VCaP (cell line): ENCODE data around the gene IFI27L2.

ENCODE experiments used
- H3K27ac ChIP-seq: fragments of 450-650 bp; 2 replicates; pipeline ENCODE4 v1.5.1; 2017
- TF ChIP-seq, protein P1 (sequence below): fragments of 450-650 bp; conservative IDR thresholded peaks from 2 replicates; pipeline ENCODE4 v1.5.1; 2017; ENCODE audit warnings: mild to moderate bottlenecking, moderate library complexity

Gene IFI27L2

GRCh38 chr14:94128216-94128839 lies 1.1 kb downstream of the IFI27L2 start:
- TF ChIP-seq, protein P1, sequence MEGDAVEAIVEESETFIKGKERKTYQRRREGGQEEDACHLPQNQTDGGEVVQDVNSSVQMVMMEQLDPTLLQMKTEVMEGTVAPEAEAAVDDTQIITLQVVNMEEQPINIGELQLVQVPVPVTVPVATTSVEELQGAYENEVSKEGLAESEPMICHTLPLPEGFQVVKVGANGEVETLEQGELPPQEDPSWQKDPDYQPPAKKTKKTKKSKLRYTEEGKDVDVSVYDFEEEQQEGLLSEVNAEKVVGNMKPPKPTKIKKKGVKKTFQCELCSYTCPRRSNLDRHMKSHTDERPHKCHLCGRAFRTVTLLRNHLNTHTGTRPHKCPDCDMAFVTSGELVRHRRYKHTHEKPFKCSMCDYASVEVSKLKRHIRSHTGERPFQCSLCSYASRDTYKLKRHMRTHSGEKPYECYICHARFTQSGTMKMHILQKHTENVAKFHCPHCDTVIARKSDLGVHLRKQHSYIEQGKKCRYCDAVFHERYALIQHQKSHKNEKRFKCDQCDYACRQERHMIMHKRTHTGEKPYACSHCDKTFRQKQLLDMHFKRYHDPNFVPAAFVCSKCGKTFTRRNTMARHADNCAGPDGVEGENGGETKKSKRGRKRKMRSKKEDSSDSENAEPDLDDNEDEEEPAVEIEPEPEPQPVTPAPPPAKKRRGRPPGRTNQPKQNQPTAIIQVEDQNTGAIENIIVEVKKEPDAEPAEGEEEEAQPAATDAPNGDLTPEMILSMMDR: no peak
- no peak overlapping the region for H3K27ac ChIP-seq

GRCh38 chr14:94127330-94127729 lies 2.1 kb downstream of the IFI27L2 start:
- no peak overlapping the region for H3K27ac ChIP-seq
- TF ChIP-seq, protein P1: no peak

GRCh38 chr14:94126800-94127199 lies 2.6 kb downstream of the IFI27L2 start:
- TF ChIP-seq, protein P1: no peak
- no peak overlapping the region for H3K27ac ChIP-seq

GRCh38 chr14:94126419-94126677 lies 3.1 kb downstream of the IFI27L2 start:
- TF ChIP-seq, protein P1: no peak
- no peak overlapping the region for H3K27ac ChIP-seq

DNA sequence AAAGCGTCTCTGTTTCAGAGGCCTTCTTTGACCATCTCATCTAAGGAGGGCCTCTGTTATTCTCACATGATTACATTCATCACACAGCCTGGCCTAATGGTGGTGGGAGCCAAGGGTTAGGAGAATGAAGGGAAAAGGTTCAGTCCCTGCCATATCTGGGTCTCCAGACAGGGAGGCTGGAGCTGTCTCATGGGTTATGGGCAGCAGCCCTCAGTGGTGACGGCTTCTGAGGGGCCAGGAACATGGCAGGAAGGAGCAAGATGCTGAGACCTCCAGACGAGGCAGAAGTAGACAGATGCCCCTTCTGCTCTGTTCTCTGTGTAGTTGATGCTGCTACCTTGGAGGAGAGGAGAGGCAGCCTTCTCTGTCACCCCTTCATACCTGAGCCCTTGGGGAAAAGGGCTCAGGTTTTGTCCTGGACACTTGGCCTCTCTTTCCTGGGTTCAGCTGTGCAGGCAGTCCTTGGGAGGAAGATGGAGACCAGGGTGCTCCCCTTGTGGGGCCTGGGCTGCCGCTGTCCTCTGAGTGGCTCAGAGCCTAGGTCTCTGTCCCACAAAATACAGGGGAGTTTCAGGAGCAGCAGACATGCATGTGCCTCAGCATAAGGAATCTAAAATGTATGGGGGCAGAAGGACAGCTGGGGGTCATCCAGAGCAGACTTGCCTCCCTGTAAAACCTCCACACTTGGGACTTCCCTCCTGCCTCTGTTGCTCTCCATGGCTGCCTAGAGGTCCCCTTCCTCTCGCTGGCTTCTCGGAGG lies 3.6 kb downstream of the IFI27L2 start:
- no peak overlapping the region for H3K27ac ChIP-seq
- TF ChIP-seq, protein P1: no peak

DNA sequence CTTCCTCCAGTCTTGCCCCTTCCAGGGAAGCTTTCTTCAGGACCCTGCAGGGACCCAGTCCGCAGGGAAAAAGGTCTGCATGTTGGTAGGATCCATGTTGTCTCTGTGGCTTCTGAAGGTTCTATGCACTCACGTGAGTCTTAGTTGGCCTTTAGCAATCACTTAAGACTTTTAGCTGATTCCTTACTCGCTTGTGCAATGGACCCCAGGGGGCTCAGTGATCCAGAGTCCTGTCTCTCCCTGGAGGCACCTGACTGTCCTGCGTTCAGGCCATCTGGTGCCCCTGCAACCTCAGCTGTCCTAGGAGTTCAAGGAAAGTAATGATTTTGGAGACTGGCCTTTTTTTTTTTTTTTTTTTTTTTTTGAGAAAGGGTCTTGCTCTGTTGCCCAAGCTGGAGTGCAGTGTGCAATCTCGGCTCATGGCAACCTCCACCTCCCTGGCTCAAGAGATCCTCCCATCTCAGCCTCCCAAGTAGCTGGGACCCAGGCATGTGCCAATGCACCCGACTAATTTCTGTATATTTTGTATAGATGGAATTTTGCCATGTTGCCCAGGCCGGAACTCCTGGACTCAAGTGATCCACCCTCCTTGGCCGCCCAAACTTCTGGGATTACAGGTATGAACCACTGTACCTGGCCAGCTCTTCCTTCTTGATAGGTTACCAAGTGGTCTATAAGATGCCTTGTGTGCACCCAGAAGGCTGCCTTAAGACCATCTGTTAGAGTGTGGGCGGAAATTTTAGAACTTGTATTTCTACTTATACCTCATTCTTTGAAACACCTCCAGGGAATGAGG lies 4.6 kb downstream of the IFI27L2 start:
- TF ChIP-seq, protein P1: no peak
- H3K27ac ChIP-seq: no peak overlapping the region

GRCh38 chr14:94123868-94124267 lies 5.5 kb downstream of the IFI27L2 start:
- TF ChIP-seq, protein P1: no peak

More at GRCh38 chr14:94123868-94124267, 5.5 kb downstream of the IFI27L2 start:
- H3K27ac ChIP-seq: no peak overlapping the region
